Ectodermal cell (in vitro differentiated cells): ENCODE measurements around the gene SIRT2.
"Not testable (repeated sequence)": the region's sequence is repeated elsewhere in the genome, so short reads cannot be mapped to it uniquely, and the experiment has no call there.

Experiments
- H3K27ac ChIP-seq: 2 replicates; pipeline ENCODE4 v1.7.0; 2013; ENCODE audit warnings: mild to moderate bottlenecking, low read depth, low read length; ENCODE audit not compliant: insufficient read depth, poor library complexity, severe bottlenecking
- H3K27me3 ChIP-seq: 2 replicates; pipeline ENCODE4 v1.7.0; 2013; ENCODE audit warnings: mild to moderate bottlenecking, low read length; ENCODE audit not compliant: insufficient read depth, control insufficient read depth, poor library complexity, severe bottlenecking
- H3K36me3 ChIP-seq: one replicate; pipeline ENCODE4 v1.7.0; 2013; ENCODE audit warnings: low read length; ENCODE audit not compliant: control insufficient read depth, insufficient read depth
- H3K4me1 ChIP-seq: one replicate; pipeline ENCODE4 v1.7.0; 2013; ENCODE audit warnings: low read length; ENCODE audit not compliant: control insufficient read depth, insufficient read depth
- H3K4me3 ChIP-seq: 2 replicates; pipeline ENCODE4 v1.7.0; 2013; ENCODE audit warnings: low read depth, low read length, control low read depth; ENCODE audit not compliant: insufficient read depth
- H3K9me3 ChIP-seq: 2 replicates; pipeline ENCODE4 v1.7.0; 2013; ENCODE audit warnings: mild to moderate bottlenecking, low read length, moderate library complexity; ENCODE audit not compliant: control insufficient read depth
- WGBS, 2 experiments: methylation state at CpG; one replicate each; pipeline ENCODE4 v1.1.7; 2013; ENCODE audit warnings: missing lambda C conversion rate in 2 of 2; 5-methylcytosine and 5-hydroxymethylcytosine counted together

SIRT2 gene

DNA sequence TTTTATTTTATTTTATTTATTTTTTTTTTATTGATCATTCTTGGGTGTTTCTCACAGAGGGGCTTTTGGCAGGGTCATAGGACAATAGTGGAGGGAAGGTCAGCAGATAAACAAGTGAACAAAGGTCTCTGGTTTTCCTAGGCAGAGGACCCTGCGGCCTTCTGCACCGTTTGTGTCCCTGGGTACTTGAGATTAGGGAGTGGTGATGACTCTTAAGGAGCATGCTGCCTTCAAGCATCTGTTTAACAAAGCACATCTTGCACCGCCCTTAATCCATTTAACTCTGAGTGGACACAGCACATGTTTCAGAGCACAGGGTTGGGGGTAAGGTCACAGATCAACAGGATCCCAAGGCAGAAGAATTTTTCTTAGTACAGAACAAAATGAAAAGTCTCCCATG lies 44.5 kb downstream of the SIRT2 start:
- WGBS, 2 experiments: 71% methylated on average over 1 of the region's 3 CpGs; no CpG with 5 or more reads in 1 of the 2 experiments
- H3K36me3 ChIP-seq, H3K27ac ChIP-seq, H3K4me3 ChIP-seq, H3K9me3 ChIP-seq, H3K4me1 ChIP-seq, H3K27me3 ChIP-seq: not testable (repeated sequence)

DNA sequence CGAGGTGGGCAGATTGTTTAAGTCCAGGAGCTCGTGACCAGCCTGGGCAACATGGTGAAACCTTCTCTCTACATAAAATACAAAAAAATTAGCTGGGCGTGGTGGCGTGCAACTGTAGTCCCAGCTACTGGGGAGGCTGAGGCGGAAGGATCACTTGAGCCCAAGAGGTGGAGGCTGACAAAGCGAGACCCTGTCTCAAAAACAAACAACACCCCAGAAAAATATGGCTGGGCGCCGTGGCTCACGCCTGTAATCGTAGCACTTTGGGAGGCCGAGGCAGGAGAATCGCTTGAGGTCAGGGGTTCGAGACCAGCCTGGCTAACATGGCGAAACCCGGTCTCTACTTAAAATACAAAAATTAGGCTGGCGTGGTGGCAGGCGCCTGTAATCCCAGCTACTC lies 46.2 kb downstream of the SIRT2 start:
- Histone ChIP-seq H3K4me1 (peaks cover 6% of the 10 kb centered on the region), H3K9me3 (no peaks in the 10 kb centered on the region), H3K27ac (no peak overlapping the region), H3K27me3 (no peaks in the 10 kb centered on the region), H3K4me3 (peak overlapping the region; percentile 67), H3K36me3 (no peaks in the 10 kb centered on the region)
- WGBS, 2 experiments: 87 to 92% methylated on average over 17 of the region's 17 CpGs

DNA sequence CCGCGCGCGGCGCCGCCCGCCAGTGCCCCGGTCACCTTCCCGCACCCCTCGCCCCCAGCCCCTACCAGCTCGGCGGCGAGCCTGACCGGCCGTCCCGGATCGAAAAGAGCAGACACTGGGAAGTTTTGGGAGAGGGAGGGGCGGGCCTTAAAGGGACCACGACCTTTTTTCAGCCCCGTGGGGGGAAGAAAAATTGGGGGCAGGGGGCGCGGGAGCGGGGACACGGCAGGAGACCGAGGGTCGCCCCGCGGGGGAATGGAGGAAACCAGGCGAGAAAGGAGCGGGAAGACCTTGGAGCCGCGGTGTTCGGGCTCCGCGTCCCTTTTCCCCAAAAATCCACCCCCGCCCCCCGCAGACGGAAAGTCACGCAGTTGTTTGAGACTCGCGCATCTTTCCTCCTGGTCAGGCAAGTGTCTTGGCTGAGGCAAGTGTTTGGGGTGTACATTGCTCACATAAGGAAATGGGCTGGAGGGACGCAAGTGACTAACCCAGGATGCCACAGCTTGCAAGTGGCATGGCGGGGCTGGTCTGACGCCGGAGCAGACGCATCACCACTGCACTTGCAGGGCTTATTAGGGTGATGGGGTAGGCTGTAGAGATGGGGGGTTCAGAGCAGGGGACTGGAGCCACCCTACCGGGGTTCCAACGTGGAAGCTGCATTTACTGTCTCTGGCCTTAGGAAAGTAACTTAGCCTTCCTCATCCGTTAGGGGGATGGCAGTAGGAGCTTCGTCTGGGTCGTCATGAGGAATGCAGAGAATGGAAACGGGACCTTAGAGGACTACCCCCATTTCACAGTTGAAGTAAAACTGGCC lies 47.0 kb downstream of the SIRT2 start:
- no peaks in the 10 kb centered on the region for H3K27me3 ChIP-seq
- H3K4me3 ChIP-seq: peak overlapping the region; percentile 67
- H3K36me3 ChIP-seq: peaks cover 3% of the 10 kb centered on the region
- no peaks in the 10 kb centered on the region for H3K9me3 ChIP-seq
- H3K27ac ChIP-seq: peak overlapping the region; percentile 91
- WGBS, 2 experiments: 1 to 3% methylated on average over 52 of the region's 52 CpGs
- H3K4me1 ChIP-seq: peaks cover 12% of the 10 kb centered on the region

DNA sequence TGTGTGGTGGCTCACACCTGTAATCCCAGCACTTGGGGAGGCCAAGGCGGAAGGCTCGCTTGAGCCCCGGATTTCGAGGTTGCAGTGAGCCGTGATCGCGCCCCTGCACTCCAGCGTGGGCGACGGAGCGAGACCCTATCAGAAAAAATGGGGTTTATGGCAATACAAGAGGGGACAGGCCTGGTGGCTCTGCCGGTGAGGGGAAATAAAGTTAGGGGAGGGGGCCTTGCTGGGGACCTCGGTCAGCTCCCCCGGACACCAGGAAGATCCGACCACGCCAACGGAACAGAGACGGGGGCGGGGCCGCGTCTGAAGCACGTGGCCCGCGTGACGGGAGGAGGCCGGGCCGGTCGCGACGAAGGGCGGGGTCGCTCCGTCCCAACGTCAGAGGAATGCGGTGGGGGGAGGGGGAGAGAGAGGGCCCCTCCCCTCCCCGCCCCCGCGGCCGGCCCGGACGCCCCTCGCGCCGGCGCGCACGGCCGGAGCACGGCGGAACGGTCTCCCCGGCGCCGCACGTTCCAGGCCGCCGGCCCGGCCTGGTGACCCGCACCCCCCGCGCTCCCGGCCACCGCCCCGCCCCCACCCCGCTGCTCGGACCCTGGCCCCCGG lies 47.7 kb downstream of the SIRT2 start:
- Histone ChIP-seq H3K27ac (peak overlapping the region; percentile 95), H3K27me3 (no peaks in the 10 kb centered on the region), H3K36me3 (peaks cover 11% of the 10 kb centered on the region), H3K9me3 (no peaks in the 10 kb centered on the region), H3K4me3 (peak overlapping the region; percentile 67), H3K4me1 (peaks cover 12% of the 10 kb centered on the region)
- 2% methylated on average over 67 of the region's 67 CpGs for WGBS, 2 experiments

DNA sequence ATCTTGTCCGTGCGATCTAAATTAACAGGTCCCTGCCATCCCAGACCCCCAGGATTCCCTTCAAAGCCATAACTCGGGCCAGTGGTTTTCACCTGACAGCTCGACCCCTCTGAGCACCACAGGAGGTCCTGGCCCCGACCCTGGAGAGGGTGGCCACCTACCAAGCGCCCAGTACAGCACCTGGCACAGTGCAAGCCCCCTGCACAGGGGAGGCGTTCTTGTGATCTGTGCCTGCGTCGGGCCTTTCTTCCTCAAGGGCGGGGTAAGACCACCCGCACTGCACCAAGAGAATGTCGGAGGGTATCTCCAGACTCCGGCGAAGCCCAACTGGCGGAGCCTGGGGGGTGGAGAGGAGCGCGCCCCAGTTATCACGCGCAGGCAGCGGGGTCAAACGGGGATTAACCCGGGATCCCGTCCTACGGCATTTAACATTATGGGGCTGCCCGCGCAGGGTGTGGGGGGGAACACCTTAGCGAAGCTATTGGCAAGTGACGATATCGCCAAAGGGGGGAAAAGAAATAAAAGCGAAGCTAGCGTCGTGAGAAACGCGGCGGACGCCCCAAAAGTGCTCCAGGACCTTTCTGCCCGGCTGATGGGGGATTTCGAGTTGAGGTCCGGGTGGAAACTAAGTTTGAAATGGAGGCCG lies 48.3 kb downstream of the SIRT2 start:
- WGBS, 2 experiments: 14 to 17% methylated on average over 40 of the region's 40 CpGs
- peaks cover 12% of the 10 kb centered on the region for H3K4me1 ChIP-seq
- no peaks in the 10 kb centered on the region for H3K9me3 ChIP-seq
- peaks cover 16% of the 10 kb centered on the region for H3K36me3 ChIP-seq
- peak overlapping the region; percentile 95 for H3K27ac ChIP-seq
- peak overlapping the region; percentile 67 for H3K4me3 ChIP-seq
- no peaks in the 10 kb centered on the region for H3K27me3 ChIP-seq

DNA sequence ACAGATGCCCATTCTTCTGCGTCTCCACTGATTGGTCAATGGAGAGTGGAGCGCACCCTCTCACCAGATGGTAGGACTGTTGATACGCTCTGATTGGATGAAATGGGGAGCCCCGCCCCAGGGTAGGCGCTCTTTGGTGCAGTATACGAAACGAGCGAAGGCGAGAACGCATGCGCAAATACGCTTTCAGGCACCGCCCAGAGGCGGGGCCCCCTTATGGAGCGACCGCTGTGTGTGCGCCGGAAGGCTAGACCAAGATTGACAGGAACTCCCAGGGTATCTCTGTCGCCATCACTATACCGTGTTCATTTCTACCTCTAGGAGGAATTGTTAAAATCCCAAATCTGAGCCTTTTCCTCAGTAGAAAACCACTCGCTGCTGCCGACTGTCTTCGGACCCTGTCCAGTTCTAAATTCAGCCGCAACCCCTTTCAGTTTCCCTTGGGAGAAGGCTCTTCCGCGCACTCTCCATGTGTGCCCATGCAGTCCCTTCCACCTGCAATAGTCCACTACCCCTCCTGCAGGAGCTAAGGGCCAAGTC lies 48.9 kb downstream of the SIRT2 start:
- H3K4me3 ChIP-seq: peak overlapping the region; percentile 67
- 1 to 2% methylated on average over 26 of the region's 26 CpGs for WGBS, 2 experiments
- no peaks in the 10 kb centered on the region for H3K27me3 ChIP-seq
- peak overlapping the region; percentile 95 for H3K27ac ChIP-seq
- H3K36me3 ChIP-seq: peaks cover 22% of the 10 kb centered on the region
- no peaks in the 10 kb centered on the region for H3K9me3 ChIP-seq
- H3K4me1 ChIP-seq: peaks cover 12% of the 10 kb centered on the region

DNA sequence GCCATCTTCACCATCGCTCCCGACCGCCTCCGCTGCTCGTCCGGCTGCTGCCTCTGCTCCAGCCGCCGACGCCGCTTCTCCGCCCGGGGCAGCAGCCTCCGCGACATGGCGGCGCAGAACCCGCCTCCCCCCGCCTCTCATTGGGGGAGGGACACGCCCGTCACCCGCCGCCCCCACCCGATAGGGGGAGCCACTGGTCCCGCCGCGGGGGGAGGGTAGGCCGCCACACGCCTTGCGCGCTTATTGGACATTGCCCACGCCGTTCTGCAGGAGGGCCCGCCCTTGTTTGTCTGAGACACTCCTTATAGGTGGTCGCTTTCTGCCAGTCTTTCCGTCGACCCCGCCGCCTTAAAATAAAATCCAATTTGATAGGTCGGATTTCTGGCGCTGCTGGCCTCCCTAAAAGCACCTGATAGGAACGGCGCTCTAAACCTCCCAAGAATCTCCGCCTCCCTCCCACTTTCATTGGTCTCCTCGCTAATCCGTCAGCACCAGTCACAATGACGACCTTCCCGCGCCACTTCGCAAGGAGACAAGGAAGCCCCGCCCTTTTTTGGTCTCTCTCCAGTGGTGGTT lies 49.5 kb downstream of the SIRT2 start, which contains the start of gene HNRNPL:
Gene HNRNPL (minus strand): TSS at position 127 of the 576 bp plus-strand sequence. CDS start 20 bp downstream, at position 107.
- no peaks in the 10 kb centered on the region for H3K9me3 ChIP-seq
- WGBS, 2 experiments: 0% methylated on average over 50 of the region's 50 CpGs
- H3K36me3 ChIP-seq: peaks cover 28% of the 10 kb centered on the region
- H3K4me1 ChIP-seq: peaks cover 12% of the 10 kb centered on the region
- H3K27me3 ChIP-seq: no peaks in the 10 kb centered on the region
- peak within 1 kb of the TSS; percentile 88 for H3K4me3 ChIP-seq
- H3K27ac ChIP-seq: peak within 1 kb of the TSS; percentile 99

DNA sequence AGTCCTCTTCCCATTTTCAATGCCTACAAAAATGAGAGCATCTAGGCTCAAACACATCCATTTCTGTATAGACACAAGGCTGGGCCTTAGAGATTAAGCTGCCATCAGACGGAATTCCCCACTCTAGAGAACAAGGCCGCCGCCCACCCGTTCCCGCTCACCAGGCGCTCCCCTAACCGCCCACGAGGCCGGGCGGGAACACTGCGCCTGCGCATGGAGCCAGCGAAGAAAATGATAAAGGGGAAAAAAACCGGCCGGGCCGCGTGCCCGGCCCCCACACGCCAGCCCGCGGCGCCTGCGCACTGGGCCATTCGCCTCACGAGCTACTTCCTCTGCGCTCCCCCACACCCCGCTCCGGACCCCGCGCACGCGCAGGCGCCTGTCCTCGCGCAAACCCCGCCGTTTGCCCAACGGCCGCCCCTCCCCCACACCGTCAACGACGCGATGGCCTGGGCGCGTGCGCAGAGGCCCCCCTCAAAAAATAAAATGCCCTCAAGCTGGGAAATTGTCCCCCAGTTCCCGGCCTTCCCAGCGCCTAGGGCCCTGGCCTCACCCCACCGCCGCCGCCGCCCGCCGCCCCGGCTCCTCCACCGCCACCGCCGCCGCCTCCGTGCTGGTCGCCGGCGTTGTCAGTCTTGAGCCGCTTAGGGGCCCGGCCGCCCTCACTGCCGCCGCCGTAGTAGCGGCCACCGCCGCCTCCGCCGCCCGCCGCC lies 50.1 kb downstream of the SIRT2 start:
- Histone ChIP-seq H3K27me3 (no peaks in the 10 kb centered on the region), H3K4me1 (peaks cover 12% of the 10 kb centered on the region), H3K9me3 (no peaks in the 10 kb centered on the region), H3K27ac (peak overlapping the region; percentile 99), H3K36me3 (peaks cover 34% of the 10 kb centered on the region), H3K4me3 (peak overlapping the region; percentile 88)
- WGBS, 2 experiments: 0% methylated on average over 76 of the region's 76 CpGs

DNA sequence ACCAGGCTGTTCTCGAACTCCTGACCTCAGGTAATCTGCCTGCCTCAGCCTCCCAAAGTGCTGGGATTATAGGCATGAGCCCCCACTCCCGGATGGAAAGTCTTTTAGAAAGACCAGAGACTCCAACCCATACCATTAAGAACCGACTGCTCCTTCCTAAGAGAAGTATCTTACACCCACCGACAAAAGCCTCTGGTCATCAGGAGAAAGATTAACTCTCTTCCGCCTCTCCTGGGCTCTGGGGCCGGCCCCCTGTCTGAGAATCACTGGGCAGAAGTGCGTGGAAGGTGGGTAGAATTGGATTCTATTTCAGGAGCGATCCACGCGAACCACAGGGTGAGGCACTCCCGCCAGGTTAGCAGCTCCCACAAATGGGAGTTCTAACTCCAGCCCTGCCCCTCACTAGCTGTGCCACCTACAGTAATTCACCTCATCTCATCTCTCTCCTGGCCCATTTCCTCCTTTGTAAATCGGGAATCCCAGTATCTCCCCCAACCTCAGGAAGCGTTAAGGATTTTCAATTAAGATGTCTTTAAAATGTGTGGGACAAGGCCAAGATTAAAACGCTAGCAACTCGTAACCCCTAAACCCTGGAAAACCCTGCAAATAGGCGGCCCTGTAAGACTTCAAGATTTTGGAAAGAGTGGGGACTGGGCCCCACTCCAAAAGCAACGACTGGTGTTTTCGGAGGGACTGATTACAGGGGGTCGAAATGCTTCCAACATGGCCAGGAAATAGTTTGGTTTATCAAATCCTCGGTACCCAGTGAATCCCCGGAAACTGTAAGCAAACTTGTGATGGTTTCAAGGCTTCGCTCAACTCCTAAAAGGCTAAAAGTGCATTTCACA lies 50.9 kb downstream of the SIRT2 start:
- Histone ChIP-seq H3K4me1 (peaks cover 12% of the 10 kb centered on the region), H3K36me3 (peaks cover 42% of the 10 kb centered on the region), H3K27ac (peak overlapping the region; percentile 61), H3K27me3 (no peaks in the 10 kb centered on the region), H3K4me3 (peak overlapping the region; percentile 88), H3K9me3 (no peaks in the 10 kb centered on the region)
- 28 to 32% methylated on average over 21 to 22 of the region's 22 CpGs for WGBS, 2 experiments
